Ovary (tissue), 9 donors: ENCODE measurements around the gene TMOD4. TPM values are rescaled to one million over a fixed set of nuclear protein-coding genes. Genes with fewer than 3 reads are reported as not detected.

ENCODE experiments used
- DNase-seq, 5 donors: peaks; one replicate each; pipeline ENCODE4 v3.0.0-alpha.2; 2019 to 2020
- H3K27ac ChIP-seq, 2 donors: fragments of 200-600 bp; one replicate each; pipeline versions ENCODE4 v1.5.1 to v1.8.0; 2019 to 2022
- H3K27me3 ChIP-seq: fragments of 200-600 bp; one replicate; pipeline ENCODE4 v1.8.0; 2022
- H3K36me3 ChIP-seq: fragments of 200-600 bp; sonication (generic); one replicate; pipeline ENCODE4 v1.5.1; 2019
- H3K4me1 ChIP-seq: one replicate; pipeline ENCODE4 v1.8.1; 2013; ENCODE audit warnings: mild to moderate bottlenecking, moderate library complexity; ENCODE audit not compliant: insufficient read depth
- H3K4me3 ChIP-seq: fragments of 200-600 bp; sonication (generic); one replicate; pipeline ENCODE4 v1.5.1; 2017
- H3K9me3 ChIP-seq, 2 donors: fragments of 200-600 bp in 1 of 2; sonication (generic) in 1 of 2; one replicate each; pipeline versions ENCODE4 v1.5.1 to v1.8.1; 2013 to 2019; ENCODE audit warnings: mild to moderate bottlenecking in 1 of 2, moderate library complexity in 1 of 2
- EP300 ChIP-seq: sonication (generic); formaldehyde crosslinking; IDR thresholded peaks from one replicate; pipeline ENCODE4 v1.6.1; 2017; ENCODE audit warnings: antibody characterized with exemption
- POLR2A ChIP-seq: fragments of 450-650 bp; IDR thresholded peaks from one replicate; pipeline ENCODE4 v1.6.1; 2017; ENCODE audit warnings: antibody characterized with exemption, mild to moderate bottlenecking, moderate library complexity
- WGBS, 3 donors: extraction: QIAGEN DNeasy Blood & Tissue Kit in 1 of 3; methylation state at CpG; one replicate each; pipeline versions ENCODE4 v1.1.5 to v1.1.7; 2013 to 2017; 5-methylcytosine and 5-hydroxymethylcytosine counted together
- intact Hi-C, 4 donors: fragments of 100-400 bp; cut with DNase I; formaldehyde crosslinking; loops; one replicate each; pipeline versions ENCODE4 v1.11.0 to v1.15.1; 2022 to 2023
- polyA plus RNA-seq, 2 donors: library from polyadenylated mRNA; stranded (reverse); fragments of 200-250 nt in 1 of 2; fragments of 350-450 nt in 1 of 2; fragmentation: Illumina TruSeq in 1 of 2; extraction: RNeasy Lipid Tissue Mini Kit (QIAGEN cat#74804) in 1 of 2; gene quantifications; one replicate each; pipeline ENCODE4 v1.2.3, GENCODE V29; 2013 to 2014
- total RNA-seq, 7 donors: library from RNA; depleted of rRNA in 2 of 7; stranded (reverse); fragments of >200 nt in 2 of 7; fragmentation: NEBNext Ultra II Directional in 3 of 7; extraction: Animal tissue kit (Norgen Biotek cat#: 25700) in 3 of 7; gene quantifications; one replicate each; pipeline versions ENCODE4 v1.1.0 to v1.2.4, GENCODE V29; 2016 to 2023
- TF ChIP-seq, protein P1 (sequence below), 3 donors: fragments of 450-650 bp in 2 of 3; fragments of 200-600 bp in 1 of 3; IDR thresholded peaks; one replicate each; pipeline versions ENCODE4 v1.5.1 to v1.8.0; 2016 to 2022; ENCODE audit warnings: antibody characterized with exemption in 3 of 3, mild to moderate bottlenecking in 1 of 3
- donor health status: DM: no; HTN: no; CAD: no; lungs with moderate emphysema.
- donor health status: DM: no; HTN: no; CAD: no.
- donor health status: Bipolar disorder and iron deficiency.
- donor health status: DM: yes; HTN: yes; CAD: no.
- donor health status: DM: no; HTN: no; CAD: no.
- donor health status: DM: yes; HTN: yes; CAD: no.

TMOD4 gene
- total and polyA plus RNA-seq, 9 donors, result 0.15 to 1.4 (median 0.72) TPM; not detected in 3

GRCh38 chr1:151147132-151147503 lies 28.7 kb downstream of the TMOD4 start:
- no peaks in the 10 kb centered on the region for H3K36me3 ChIP-seq
- no peak for TF ChIP-seq EP300
- TF ChIP-seq, protein P1, sequence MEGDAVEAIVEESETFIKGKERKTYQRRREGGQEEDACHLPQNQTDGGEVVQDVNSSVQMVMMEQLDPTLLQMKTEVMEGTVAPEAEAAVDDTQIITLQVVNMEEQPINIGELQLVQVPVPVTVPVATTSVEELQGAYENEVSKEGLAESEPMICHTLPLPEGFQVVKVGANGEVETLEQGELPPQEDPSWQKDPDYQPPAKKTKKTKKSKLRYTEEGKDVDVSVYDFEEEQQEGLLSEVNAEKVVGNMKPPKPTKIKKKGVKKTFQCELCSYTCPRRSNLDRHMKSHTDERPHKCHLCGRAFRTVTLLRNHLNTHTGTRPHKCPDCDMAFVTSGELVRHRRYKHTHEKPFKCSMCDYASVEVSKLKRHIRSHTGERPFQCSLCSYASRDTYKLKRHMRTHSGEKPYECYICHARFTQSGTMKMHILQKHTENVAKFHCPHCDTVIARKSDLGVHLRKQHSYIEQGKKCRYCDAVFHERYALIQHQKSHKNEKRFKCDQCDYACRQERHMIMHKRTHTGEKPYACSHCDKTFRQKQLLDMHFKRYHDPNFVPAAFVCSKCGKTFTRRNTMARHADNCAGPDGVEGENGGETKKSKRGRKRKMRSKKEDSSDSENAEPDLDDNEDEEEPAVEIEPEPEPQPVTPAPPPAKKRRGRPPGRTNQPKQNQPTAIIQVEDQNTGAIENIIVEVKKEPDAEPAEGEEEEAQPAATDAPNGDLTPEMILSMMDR (IDR thresholded peaks at IDR 0.05), result no peak
- no peak for TF ChIP-seq POLR2A
- peak in 3 of 5 donors; percentile 42 to 51 (median 45) for DNase-seq
- H3K9me3 ChIP-seq, result no peaks in the 10 kb centered on the region
- 6 to 9% (median 6%) methylated on average over 7 of the region's 7 CpGs for WGBS, 3 donors
- H3K4me3 ChIP-seq, result peak overlapping the region; percentile 45
- peaks cover 8% of the 10 kb centered on the region for H3K4me1 ChIP-seq
- peak overlapping the region; percentile 33 to 77 for H3K27ac ChIP-seq
- H3K27me3 ChIP-seq, result no peaks in the 10 kb centered on the region
- intact Hi-C loops, result loop anchor here in 2 of 4 donors (5.0 to 10.0 kb wide), 2 partner anchors 72 to 75 kb away; partner anchors contain the start of gene GABPB2 (in 2 of the 2)

- H3K27ac ChIP-seq, result peak within 1 kb of the TSS; percentile 41 to 77
- H3K9me3 ChIP-seq, result no peaks in the 10 kb centered on the region
- WGBS, 3 donors, result 0 to 1% (median 1%) methylated on average over 48 to 61 of the region's 61 CpGs
Measured at GRCh38 chr1:151146412-151147131, 29.2 kb downstream of the TMOD4 start, which contains the start of gene SEMA6C. Gene SEMA6C, minus strand, starts transcription at chr1:151146631. Its CDS starts 4,010 bp downstream, at chr1:151142621.

DNA sequence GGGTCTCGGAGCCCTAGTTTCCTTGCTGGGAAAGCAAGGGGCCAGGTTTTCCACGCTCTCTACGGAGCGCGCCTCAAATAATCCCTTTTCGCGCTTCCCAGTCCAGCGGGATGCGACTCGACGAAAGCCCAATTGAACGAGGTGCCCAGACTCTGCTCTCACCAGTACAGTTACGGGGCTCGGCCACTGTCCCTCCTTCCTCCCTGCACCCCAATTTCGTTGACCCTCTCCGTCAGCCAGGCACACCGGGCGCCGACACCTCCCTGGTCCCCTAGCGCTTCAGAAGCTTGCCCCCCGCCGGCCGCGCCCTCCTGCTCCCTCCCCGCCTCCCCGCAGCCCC lies 29.7 kb downstream of the TMOD4 start:
- WGBS, 3 donors, result 0 to 1% (median 0%) methylated on average over 21 to 26 of the region's 26 CpGs
- intact Hi-C loops, result loop anchor here in 2 of 4 donors (5.0 to 10.0 kb wide), 2 partner anchors 71 to 74 kb away; partner anchors contain the start of gene GABPB2 (in 2 of the 2)
- Histone ChIP-seq H3K27me3 (no peaks in the 10 kb centered on the region), H3K4me3 (peak overlapping the region; percentile 45), H3K4me1 (peaks cover 8% of the 10 kb centered on the region), H3K9me3 (no peaks in the 10 kb centered on the region), H3K27ac (peak overlapping the region; percentile 41 to 77), H3K36me3 (no peaks in the 10 kb centered on the region)
- no peak for DNase-seq
- TF ChIP-seq POLR2A (no peak), EP300 (no peak)
- TF ChIP-seq, protein P1 (IDR thresholded peaks at IDR 0.05), result no peak

More at GRCh38 chr1:151146412-151147131, 29.2 kb downstream of the TMOD4 start, which contains the start of gene SEMA6C:
- H3K4me3 ChIP-seq, result peak within 1 kb of the TSS; percentile 45
- peak; percentile 94 to 96 (median 95) for DNase-seq
- no peaks in the 10 kb centered on the region for H3K36me3 ChIP-seq
- intact Hi-C loops, result loop anchor here in 2 of 4 donors (5.0 to 10.0 kb wide), 2 partner anchors 72 to 74 kb away; partner anchors contain the start of gene GABPB2 (in 2 of the 2)
- H3K4me1 ChIP-seq, result peaks cover 8% of the 10 kb centered on the region
- no peaks in the 10 kb centered on the region for H3K27me3 ChIP-seq
- TF ChIP-seq POLR2A (peak; percentile 72), EP300 (no peak)
- TF ChIP-seq, protein P1 (IDR thresholded peaks at IDR 0.05), result no peak

GRCh38 chr1:151145304-151146071 lies 30.3 kb downstream of the TMOD4 start:
- no peak for TF ChIP-seq EP300
- TF ChIP-seq, protein P1 (IDR thresholded peaks at IDR 0.05), result no peak
- no peaks in the 10 kb centered on the region for H3K9me3 ChIP-seq
- intact Hi-C loops, result loop anchor here in 2 of 4 donors (5.0 to 10.0 kb wide), 2 partner anchors 71 to 73 kb away; partner anchors contain the start of gene GABPB2 (in 2 of the 2)
- H3K36me3 ChIP-seq, result no peaks in the 10 kb centered on the region
- peak overlapping the region; percentile 41 to 77 for H3K27ac ChIP-seq
- peaks cover 8% of the 10 kb centered on the region for H3K4me1 ChIP-seq
- H3K4me3 ChIP-seq, result peak overlapping the region; percentile 45
- H3K27me3 ChIP-seq, result no peaks in the 10 kb centered on the region
- DNase-seq, result peak in 3 of 5 donors; percentile 55 to 61 (median 59)
- 7 to 9% (median 9%) methylated on average over 35 to 43 of the region's 43 CpGs for WGBS, 3 donors
